Subcutaneous abdominal adipose tissue (tissue), 5 donors: ENCODE data around the gene PAXX.
A peak's percentile ranks its signal among the peaks of the same experiment; 100 is the strongest.

Experiments
- H3K27ac ChIP-seq: one replicate; pipeline ENCODE4 v1.7.0; 2013; ENCODE audit warnings: low read depth, mild to moderate bottlenecking, inconsistent platforms, low read length, moderate library complexity
- H3K27me3 ChIP-seq, 5 donors: one replicate each; pipeline ENCODE4 v1.7.0; 2013; ENCODE audit warnings: low read length in 5 of 5, inconsistent platforms in 1 of 5; ENCODE audit not compliant: control insufficient read depth in 5 of 5, insufficient read depth in 4 of 5
- H3K36me3 ChIP-seq, 5 donors: one replicate each; pipeline ENCODE4 v1.7.0; 2013; ENCODE audit warnings: low read length in 5 of 5; ENCODE audit not compliant: control insufficient read depth in 5 of 5, insufficient read depth in 5 of 5
- H3K4me1 ChIP-seq, 5 donors: one replicate each; pipeline ENCODE4 v1.7.0; 2013; ENCODE audit warnings: low read length in 5 of 5, mild to moderate bottlenecking in 3 of 5, moderate library complexity in 1 of 5; ENCODE audit not compliant: control insufficient read depth in 5 of 5, insufficient read depth in 5 of 5
- H3K4me3 ChIP-seq, 5 donors: one replicate each; pipeline ENCODE4 v1.7.0; 2013; ENCODE audit warnings: low read length in 5 of 5, low read depth in 1 of 5
- H3K9ac ChIP-seq, 5 donors: one replicate each; pipeline ENCODE4 v1.7.0; 2013; ENCODE audit warnings: low read length in 5 of 5, mild to moderate bottlenecking in 4 of 5, moderate library complexity in 3 of 5
- H3K9me3 ChIP-seq, 5 donors: one replicate each; pipeline ENCODE4 v1.7.0; 2013; ENCODE audit warnings: low read length in 5 of 5; ENCODE audit not compliant: control insufficient read depth in 5 of 5
- donor health status: healthy.
- donor health status: healthy.
- donor health status: healthy.
- donor health status: healthy.
- donor health status: healthy.

Gene PAXX

DNA sequence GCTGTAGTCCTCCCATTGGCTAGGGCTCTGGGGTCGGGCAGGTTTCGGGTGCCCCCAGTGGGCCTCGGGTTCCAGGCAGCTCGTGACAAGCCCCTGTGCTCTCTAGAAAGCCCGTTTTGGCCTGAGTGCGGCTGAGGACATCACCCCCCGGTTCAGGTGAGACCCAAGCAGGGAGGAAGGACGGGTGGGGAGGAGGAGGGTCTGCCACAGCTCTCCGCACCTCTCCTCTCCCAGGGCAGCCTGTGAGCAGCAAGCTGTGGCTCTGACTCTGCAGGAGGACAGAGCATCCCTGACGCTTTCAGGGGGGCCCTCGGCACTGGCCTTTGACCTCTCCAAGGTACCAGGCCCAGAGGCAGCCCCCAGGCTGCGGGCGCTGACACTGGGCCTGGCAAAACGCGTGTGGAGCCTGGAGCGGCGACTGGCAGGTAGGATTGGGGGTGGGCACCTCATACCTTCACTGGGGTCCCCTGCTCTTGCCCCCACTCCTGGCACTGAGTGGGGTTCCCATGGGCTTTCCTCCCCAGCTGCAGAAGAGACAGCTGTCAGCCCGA lies 672 bp downstream of the PAXX start:
- peaks cover 8 to 23% (median 21%) of the 10 kb centered on the region in 5 donors for H3K27me3 ChIP-seq
- H3K36me3 ChIP-seq: peaks cover 0 to 7% (median 4%) of the 10 kb centered on the region in 5 donors
- peak overlapping the region; percentile 63 to 88 (median 70) for H3K9ac ChIP-seq
- peaks cover 0 to 4% (median 0%) of the 10 kb centered on the region in 5 donors for H3K9me3 ChIP-seq
- no peak overlapping the region for H3K27ac ChIP-seq
- H3K4me3 ChIP-seq: peak overlapping the region; percentile 69 to 86 (median 73)
- peaks cover 1 to 36% (median 29%) of the 10 kb centered on the region in 5 donors for H3K4me1 ChIP-seq

DNA sequence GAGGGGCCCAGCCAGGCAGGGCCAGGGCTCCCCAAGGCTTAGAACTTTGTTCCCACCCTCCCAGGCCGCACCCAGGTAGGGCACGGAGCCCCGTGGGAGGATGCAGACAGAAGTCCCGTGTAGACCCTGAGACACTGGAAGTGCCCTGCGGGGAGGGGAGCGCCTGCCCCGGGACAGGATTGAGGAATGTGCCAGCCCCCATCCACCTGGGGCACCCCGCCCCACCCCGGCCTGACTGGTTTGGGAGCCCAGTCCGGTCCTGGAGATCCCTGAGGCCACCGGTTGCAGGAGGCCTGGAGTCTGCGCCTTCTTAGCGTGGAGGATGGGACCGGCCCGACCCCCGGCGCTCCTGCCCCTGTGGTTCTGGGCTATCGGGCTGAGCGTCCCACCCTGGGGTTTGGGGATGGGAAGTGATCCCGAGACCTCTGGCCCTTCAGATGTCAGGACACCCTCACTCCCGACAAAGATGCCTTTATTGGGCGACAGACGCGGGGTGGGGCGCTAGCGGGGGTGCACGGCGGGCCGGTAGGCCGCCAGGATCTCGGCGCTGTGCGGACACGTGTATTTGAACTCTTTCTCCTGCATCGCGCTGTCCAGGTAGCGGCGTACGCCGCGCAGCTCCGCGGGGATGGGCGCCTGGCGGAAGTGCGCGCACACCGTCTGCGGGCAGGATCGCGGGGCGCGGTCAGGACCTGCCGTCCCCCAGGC lies 2.1 kb downstream of the PAXX start:
- Histone ChIP-seq H3K27ac (no peak overlapping the region), H3K9ac (no peak overlapping the region), H3K36me3 (peaks cover 0 to 7% (median 4%) of the 10 kb centered on the region in 5 donors), H3K4me1 (peaks cover 1 to 36% (median 29%) of the 10 kb centered on the region in 5 donors), H3K4me3 (no peak overlapping the region), H3K9me3 (peaks cover 0 to 4% (median 0%) of the 10 kb centered on the region in 5 donors), H3K27me3 (peaks cover 8 to 23% (median 21%) of the 10 kb centered on the region in 5 donors)

DNA sequence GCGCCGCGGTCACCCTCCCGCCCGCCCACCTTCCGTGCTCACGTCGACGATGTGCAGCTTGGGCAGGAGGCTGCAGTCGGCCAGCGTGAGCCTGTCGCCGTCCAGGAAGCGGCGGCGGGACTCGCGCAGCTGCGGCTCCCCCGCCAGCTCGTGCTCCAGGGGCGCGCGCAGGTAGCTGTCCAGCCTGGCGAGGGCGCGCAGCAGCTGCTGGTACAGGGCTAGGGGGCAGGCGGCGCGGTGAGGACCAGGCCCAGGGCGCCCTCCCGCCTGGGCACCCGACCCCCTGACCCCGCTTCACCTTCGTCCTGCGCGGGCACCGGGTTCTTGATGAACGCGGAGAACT lies 2.6 kb downstream of the PAXX start:
- H3K9me3 ChIP-seq: peaks cover 0 to 4% (median 0%) of the 10 kb centered on the region in 5 donors
- H3K9ac ChIP-seq: no peak overlapping the region
- H3K27ac ChIP-seq: no peak overlapping the region
- no peak overlapping the region for H3K4me3 ChIP-seq
- peaks cover 1 to 39% (median 29%) of the 10 kb centered on the region in 5 donors for H3K4me1 ChIP-seq
- H3K27me3 ChIP-seq: peaks cover 8 to 23% (median 21%) of the 10 kb centered on the region in 5 donors
- H3K36me3 ChIP-seq: peaks cover 0 to 7% (median 4%) of the 10 kb centered on the region in 5 donors

DNA sequence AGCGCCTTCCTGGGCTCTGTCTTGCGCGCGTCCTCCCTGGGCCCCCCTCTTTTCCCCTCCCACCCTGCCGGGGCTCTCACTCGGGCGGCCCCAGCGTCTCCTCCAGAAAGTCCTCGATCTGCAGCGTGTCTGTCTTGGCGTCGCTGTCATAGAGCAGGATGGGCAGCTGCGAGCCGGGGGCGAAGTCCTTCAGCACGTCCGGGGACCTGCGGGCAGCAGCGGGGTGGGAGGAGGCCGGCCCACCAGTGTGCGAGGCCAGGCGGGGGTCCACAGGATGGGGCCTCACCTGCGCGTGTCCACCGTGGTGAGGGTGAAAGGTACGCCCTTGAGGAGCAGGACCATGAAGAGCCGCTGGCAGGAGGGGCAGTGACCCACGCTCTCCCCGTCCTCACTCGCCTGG lies 3.1 kb downstream of the PAXX start:
- H3K4me3 ChIP-seq: no peak overlapping the region
- H3K9ac ChIP-seq: no peak overlapping the region
- peaks cover 8 to 23% (median 21%) of the 10 kb centered on the region in 5 donors for H3K27me3 ChIP-seq
- no peak overlapping the region for H3K27ac ChIP-seq
- H3K36me3 ChIP-seq: peaks cover 0 to 7% (median 4%) of the 10 kb centered on the region in 5 donors
- peaks cover 0 to 3% (median 0%) of the 10 kb centered on the region in 5 donors for H3K9me3 ChIP-seq
- H3K4me1 ChIP-seq: peaks cover 1 to 44% (median 34%) of the 10 kb centered on the region in 5 donors

DNA sequence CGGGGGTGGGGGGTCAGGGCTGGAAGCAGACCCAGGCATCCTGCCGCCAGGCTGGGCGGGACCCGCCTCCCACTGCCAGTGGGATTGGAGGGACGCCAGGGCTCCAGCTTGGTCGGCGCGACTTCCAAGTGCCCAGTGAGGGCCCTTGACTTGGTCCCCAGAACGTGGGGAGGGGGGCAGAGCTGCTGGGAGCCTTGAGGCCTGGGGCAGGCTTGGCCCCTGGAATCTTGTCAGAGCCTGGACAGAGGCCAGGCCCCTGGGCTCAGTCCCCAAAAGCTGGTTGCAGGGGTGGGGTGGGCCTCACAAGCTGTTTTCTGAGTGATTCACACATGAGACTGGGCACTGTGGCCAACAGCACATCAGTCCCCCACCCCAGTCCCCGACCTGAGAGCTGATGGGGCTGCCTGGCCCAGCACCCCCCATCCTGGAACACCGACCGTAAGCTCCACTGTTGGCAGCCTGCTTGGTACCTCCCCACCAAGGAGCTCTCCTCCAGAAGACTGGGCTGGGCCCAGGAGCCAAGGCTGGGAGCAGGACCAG lies 3.6 kb downstream of the PAXX start:
- Histone ChIP-seq H3K27ac (no peak overlapping the region), H3K4me3 (peak overlapping the region in 1 of 5 donors; percentile 11), H3K36me3 (peaks cover 0 to 7% (median 4%) of the 10 kb centered on the region in 5 donors), H3K27me3 (peaks cover 8 to 23% (median 21%) of the 10 kb centered on the region in 5 donors), H3K9ac (no peak overlapping the region), H3K9me3 (no peaks in the 10 kb centered on the region), H3K4me1 (peaks cover 1 to 47% (median 35%) of the 10 kb centered on the region in 5 donors)

DNA sequence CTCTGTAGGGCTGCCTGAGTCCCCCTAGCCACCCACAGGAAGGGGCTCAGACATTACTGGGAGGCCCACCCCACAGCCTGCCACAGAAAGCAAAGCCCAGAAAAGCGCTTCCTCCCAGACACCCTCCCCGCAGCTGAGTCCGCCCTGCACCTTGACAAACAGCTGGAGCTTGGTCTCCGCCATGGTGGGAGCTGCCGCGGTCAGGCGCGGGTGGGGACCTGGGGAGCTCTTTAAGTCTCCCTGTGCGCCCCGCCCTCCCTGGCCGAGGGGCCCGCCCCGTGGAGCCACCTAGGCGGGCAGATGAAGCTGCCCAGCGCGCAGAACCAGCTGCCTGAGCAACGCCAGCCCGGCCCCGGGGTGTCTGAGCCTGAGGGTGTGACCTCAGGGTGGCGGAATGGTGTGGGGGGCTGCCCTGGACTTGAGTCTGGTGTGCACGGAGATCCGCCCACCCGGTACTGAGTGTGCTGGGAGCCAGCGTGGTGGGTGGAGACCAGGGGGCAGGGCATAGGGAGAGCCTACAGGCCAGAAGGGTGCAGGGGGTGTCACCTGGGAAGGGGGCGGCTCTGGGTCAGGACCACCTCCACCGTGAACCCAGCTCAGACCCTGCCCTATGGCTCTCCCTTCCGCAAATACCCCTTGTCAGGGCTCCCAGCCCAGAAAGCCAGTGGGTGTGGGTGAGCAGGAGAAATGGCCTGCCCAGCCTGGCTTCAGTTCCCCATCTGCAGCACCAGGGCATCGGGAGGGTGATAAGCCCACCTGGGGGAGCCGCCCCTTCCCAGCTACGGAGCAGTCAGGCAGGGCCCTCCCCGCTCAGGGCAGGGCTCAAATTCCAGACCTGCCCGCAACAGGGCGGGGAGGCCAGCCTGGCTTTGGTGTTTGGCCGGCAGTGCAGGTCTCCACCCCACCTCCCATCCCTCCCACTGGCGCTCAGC lies 4.4 kb downstream of the PAXX start, which contains the start of gene CLIC3:
Gene CLIC3, minus strand, starts transcription at position 208 of the 932 bp plus-strand sequence. Its CDS starts 25 bp downstream, at position 183.
- Histone ChIP-seq H3K4me3 (peak within 1 kb of the TSS in 2 of 5 donors; percentile 11 to 19), H3K9ac (no peak within 1 kb of the TSS), H3K9me3 (no peaks in the 10 kb centered on the region), H3K4me1 (peaks cover 1 to 47% (median 35%) of the 10 kb centered on the region in 5 donors), H3K27ac (no peak within 1 kb of the TSS), H3K27me3 (peaks cover 8 to 23% (median 21%) of the 10 kb centered on the region in 5 donors), H3K36me3 (peaks cover 0 to 7% (median 4%) of the 10 kb centered on the region in 5 donors)

DNA sequence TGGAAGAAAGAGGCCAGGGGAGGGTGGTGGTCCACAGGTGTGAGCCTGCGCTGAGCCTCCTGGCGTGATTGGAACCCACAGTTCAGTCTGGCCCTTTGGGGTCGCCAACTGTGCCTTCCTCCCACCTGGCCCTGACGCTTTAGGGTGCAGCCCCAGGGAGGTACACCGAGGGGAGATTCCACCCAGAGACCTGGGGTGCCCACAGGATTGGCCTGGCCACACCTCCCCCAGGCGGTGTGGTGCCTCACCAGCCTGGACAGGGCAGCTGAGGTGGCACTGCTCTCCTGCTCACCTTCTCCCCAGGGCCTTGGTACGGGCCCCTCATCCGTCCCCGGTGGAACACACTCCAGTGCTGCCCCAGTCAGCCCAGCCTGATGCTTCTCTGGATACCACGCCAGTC lies 5.1 kb downstream of the PAXX start:
- Histone ChIP-seq H3K4me3 (no peak overlapping the region), H3K27ac (no peak overlapping the region), H3K9me3 (no peaks in the 10 kb centered on the region), H3K36me3 (peaks cover 0 to 7% (median 4%) of the 10 kb centered on the region in 5 donors), H3K27me3 (peaks cover 8 to 23% (median 21%) of the 10 kb centered on the region in 5 donors), H3K4me1 (peaks cover 1 to 49% (median 35%) of the 10 kb centered on the region in 5 donors), H3K9ac (no peak overlapping the region)

DNA sequence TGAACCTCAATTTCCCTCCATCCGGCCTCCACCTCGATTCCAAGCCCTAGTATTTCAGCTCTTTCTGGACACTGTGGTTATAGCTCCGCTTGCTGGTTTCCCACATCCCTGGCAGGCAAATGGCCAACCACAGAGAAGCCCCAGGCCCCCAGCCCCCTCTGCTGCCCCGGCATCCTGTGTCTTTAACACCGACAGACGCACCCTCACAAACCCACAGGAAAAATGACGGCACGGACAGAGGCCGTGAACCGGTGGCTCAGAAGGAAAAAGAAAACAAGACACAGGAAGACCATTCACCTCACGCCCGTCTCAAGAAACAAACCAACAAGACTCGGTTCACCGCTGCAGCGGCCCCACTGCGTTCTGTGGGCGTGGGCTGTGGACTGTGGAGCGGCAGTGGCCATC lies 5.6 kb downstream of the PAXX start:
- peaks cover 1 to 45% (median 30%) of the 10 kb centered on the region in 5 donors for H3K4me1 ChIP-seq
- H3K36me3 ChIP-seq: peaks cover 0 to 7% (median 4%) of the 10 kb centered on the region in 5 donors
- no peak overlapping the region for H3K27ac ChIP-seq
- H3K27me3 ChIP-seq: peaks cover 8 to 23% (median 21%) of the 10 kb centered on the region in 5 donors
- H3K9me3 ChIP-seq: no peaks in the 10 kb centered on the region
- H3K9ac ChIP-seq: peak overlapping the region in 1 of 5 donors; percentile 28
- no peak overlapping the region for H3K4me3 ChIP-seq

DNA sequence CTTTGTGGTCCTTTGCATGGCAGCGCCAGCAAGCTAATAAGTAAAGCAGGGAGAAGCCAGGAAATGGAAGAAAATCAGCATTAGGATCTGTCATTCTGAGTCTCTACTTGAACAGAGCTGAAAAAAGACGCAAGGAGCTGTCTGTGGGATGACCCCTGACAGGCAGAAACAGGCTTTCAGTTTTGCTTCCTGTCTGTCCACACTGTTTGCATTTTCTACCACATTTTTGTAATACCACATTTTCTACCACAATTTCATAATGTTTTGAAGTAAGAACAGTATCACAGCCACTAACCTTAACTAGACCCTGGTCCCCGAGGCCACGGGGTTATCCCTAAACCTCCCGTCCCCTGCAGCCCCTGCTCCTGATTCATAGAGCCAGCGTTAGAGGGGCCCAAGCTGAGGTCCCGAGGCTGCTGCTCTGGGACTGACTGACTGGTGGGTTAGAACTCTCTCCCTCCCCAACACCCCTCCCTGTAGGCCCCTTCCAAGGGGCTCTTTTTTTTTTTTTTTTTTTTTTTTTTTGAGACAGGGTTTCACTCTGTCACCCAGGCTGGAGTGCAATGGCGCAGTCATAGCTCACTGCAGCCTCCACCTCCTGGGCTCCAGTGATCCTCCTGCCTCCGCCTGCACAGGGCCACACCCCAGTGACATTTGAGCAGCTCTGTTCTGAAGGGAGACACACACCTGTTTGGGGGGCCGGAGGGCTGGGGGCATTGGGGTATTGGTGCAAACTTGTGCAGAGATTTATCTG lies 8.1 kb downstream of the PAXX start:
- no peak overlapping the region for H3K27ac ChIP-seq
- H3K9ac ChIP-seq: peak overlapping the region in 2 of 5 donors; percentile 35 to 45
- no peaks in the 10 kb centered on the region for H3K36me3 ChIP-seq
- H3K27me3 ChIP-seq: peaks cover 0 to 19% (median 13%) of the 10 kb centered on the region in 5 donors
- peaks cover 0 to 3% (median 0%) of the 10 kb centered on the region in 5 donors for H3K9me3 ChIP-seq
- H3K4me3 ChIP-seq: no peak overlapping the region
- peaks cover 0 to 29% (median 17%) of the 10 kb centered on the region in 5 donors for H3K4me1 ChIP-seq
